ENCODE measurements around the gene OGFR.

Gene OGFR

DNA sequence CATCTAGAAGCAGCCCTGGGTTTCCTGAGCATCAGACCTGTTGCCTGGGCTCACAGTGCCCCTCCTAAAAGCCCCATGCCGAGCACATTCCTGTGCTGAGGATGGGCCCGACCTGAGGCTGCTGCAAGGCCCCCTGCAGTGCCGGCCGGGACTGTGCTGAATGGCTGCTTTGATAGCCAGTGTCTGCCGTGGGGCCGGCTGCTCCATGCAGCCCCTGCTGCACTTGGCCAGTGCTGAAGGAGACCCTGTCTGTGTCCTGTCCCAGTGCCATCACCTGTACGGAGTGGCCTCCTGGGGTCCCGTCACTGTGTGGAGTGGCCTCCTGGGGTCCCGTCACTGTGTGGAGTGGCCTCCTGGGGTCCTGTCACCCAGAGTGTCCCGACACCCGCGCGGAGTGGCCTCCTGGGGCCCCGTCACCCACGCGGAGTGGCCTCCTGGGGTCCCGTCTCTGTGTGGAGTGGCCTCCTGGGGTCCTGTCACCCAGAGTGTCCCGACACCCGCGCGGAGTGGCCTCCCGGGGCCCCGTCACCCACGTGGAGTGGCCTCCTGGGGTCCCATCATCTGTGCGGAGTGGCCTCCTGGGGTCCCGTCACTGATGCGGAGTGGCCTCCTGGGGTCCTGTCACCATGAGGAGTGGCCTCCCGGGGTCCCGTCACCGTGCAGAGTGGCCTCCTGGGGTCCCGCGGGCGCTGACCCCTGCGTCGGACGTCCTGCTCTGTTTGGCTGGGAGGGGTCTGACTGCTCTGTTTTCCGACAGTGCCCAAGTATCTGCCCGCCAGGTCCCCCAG lies 19.2 kb downstream of the OGFR start:
- in situ Hi-C loops (cut with HindIII; ENCODE audit: low sequenced_read_pairs): no loop called here

DNA sequence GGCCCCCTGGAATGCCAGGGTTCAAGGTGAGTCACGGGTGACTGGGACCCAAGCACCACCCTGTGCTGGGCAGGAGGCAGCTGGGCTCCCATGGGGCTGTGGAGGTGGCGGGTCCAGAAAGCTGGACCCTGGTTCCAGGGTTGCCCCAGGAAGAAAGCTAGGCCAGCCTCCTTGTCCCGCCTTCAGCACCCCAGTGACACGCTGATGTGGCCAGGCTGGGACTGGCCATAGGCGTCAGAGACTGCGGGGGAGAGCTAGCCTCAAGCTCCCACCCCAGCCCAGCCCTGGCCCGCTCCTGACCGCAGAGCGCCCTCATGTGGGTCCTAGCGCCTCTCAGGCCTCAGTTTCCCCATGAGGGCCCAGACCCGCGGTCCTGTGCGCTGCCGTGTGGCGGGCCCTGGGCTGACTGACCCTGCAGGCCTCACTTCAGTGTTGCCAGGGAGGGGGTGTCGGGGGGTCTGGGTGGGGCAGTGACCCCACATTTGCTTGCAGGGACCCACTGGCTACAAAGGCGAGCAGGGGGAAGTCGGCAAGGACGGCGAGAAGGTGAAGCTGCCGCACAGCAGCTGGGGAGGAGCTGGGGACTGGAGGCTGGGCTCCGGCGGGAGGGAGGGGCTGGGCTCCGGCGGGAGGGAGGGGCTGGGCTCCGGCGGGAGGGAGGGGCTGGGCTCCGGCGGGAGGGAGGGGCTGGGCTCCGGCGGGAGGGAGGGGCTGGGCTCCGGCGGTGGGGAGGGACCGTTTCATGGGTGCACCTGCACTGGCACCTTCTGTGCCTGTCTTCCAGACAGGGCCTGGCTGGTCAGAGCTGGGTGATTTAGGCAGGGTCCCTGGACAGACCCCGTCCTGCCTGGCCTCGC lies 20.1 kb downstream of the OGFR start:
- in situ Hi-C loops (cut with HindIII; ENCODE audit: low sequenced_read_pairs): no loop called here

DNA sequence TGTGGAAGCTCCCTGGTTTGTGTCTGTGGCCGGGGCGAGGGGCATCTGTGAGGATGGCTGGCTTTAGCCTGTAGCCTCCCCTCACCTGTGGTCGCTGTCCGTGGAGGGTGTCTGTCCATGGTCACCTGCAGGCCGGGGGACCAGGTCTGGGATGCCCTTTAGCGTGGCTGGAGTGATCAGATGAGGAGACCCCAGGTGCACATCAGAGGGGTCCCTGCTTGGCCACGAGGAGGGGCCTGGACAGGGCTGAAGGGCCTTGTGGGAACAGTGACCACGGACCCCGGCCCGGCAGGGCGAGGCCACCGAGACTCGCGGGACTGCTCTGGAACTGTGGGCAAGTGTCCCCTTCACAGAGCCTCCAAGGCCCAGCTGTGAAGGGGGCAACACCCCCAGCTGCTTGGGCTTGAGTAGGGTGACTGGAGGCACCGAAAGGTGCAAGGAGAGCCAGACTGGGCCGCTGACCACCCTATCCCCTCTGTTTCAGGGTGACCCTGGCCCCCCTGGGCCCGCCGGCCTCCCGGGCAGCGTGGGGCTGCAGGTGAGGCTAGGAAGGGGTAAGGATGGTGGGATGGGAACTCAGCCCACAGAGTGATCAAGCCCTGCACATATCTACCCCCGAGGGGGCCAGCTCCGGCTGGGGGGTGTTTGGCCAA lies 20.8 kb downstream of the OGFR start:
- in situ Hi-C loops (cut with HindIII; ENCODE audit: low sequenced_read_pairs): no loop called here

DNA sequence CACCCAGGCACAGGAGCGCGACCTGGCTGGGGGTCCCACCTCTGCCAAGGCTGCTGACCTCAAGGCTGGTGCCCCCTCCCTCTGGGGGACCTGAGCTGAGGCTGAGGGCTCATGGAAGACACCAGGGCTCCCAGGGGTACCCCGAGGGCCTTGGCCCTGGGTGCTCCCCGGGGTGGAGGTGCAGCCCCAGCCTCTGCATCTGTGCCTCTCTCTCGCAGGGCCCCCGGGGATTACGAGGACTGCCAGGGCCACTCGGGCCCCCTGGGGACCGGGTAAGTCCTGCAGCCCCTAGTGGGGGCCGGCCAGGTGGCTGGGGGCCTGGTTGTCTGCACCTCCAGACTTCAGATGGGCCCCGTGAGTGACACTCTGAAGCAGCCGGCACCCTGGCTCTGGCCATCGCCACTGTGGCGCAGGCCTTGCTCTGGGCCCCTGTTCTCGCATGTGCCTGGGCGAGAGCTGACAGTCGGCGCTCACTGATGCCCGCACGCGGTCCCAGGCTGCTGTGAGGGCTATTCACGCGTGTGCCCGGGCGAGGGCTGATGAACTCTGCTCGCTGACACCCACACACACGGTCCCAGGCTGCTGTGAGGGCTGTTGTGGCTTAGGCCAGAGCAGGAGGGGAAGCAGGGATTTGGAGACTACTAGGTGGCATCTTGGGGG lies 21.5 kb downstream of the OGFR start:
- in situ Hi-C loops (cut with HindIII; ENCODE audit: low sequenced_read_pairs): no loop called here

DNA sequence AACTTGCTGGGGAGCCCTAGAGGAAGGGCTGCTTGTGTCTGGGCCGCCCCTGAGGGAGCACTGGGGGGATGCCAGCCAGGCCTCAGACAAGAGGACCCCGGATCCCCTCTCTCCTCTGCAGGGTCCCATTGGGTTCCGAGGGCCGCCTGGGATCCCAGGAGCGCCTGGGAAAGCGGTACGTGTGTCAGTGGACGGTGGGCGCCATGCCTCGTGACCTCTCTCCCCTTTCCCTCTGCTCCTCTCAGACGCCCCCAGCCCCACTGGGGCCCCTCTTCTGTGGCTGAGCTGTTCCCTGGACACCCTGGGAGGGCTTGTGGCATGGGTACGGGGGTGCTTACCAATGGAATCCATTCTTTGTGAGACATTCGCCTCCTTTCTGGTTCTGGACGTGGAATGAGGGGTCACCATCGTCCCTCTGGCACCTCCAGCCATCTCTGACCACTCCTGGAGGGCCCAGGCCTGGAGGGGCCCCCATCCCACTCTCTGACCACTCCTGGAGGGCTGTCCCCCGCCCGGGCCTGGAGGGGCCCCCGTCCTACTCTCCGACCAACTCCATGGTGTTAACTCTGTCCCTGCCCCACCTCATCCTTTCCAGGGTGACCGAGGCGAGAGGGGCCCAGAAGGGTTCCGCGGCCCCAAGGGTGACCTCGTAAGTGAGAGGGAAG lies 22.1 kb downstream of the OGFR start:
- in situ Hi-C loops (cut with HindIII; ENCODE audit: low sequenced_read_pairs): no loop called here

DNA sequence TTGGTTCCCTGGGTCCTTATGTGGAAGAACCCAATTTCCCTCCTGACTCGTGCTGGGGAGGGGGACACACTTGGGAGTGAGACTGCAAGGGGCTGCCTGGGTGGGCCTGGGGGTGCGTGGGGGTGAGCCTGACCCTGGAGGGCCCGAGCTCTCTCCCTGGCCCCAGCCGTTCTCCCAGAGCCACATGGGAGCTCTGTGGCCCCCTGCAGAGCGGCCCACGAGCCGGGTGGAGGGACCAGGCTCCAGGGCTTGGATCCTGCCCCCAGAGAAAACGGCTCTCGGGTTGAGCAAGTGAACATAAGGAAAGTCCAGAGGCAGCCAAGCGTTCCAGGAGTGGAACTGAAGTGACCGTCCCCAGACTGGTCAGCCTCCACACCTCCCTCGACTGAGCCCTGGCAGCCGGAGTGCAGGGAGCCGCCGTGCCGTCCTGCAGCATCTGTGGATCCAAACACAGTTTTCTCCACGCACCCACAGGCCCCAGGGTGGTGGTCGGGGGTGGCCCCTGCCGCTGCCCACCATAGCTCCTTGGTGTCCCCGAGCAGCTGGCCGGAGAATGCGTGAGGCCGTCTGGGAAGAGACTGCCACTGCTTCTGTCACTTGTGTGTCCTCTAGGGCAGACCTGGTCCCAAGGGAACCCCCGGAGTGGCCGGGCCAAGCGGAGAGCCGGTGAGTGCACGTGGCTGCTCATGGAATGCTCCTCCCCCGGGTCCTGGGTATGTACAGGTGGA lies 22.8 kb downstream of the OGFR start:
- in situ Hi-C loops (cut with HindIII; ENCODE audit: low sequenced_read_pairs): no loop called here

DNA sequence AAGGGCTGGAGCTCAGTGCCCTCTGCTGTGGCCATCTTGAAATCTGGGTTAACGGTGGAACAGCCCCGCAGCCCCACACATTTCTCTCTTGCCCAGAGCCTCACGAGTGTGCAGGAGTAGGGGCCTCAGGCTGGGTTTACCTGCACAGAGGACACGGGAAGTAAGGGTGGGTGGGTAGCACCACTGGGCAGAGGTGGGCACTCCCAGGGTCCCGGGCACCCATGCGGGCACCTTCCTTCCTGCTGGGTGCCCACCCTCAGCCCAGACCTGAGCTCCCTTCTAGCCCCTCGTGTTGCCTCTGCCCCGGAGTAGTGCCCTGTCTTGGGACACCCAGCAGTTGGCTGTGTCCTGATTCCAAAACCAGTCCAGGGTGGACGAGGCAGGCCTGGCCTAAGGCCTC lies 23.4 kb downstream of the OGFR start:
- in situ Hi-C loops (cut with HindIII; ENCODE audit: low sequenced_read_pairs): no loop called here

DNA sequence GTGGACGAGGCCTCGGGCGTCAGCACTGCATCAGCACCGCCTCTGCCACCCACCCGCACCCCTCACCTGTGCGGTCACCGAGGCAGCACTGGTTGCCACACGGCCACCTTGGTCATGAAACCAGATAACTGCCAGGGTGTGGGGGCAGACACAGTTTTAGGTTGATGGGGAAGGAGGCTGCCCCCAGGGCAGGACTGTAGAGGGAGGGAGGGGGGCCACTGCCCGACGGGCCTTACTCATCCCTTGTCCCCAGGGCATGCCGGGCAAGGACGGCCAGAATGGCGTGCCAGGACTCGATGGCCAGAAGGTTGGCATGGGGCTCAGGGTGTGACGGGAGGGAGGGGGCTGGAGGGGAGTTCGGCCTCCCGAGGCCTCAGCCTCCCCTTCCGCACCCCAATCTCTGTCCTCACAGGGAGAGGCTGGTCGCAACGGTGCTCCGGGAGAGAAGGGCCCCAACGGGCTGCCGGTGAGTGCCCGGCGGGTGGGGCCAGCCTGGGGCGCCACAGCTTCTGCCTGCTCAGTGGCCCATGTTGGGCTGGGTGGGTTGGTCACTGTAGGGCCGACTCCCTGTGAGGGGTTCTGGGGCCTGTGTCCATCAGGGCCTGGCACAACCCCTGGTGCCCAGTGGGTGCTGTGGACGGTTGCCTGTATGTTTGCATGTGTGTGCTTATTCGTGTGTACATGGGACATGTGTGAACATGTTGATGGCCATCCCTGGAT lies 24.0 kb downstream of the OGFR start:
- in situ Hi-C loops (cut with HindIII; ENCODE audit: low sequenced_read_pairs): no loop called here

DNA sequence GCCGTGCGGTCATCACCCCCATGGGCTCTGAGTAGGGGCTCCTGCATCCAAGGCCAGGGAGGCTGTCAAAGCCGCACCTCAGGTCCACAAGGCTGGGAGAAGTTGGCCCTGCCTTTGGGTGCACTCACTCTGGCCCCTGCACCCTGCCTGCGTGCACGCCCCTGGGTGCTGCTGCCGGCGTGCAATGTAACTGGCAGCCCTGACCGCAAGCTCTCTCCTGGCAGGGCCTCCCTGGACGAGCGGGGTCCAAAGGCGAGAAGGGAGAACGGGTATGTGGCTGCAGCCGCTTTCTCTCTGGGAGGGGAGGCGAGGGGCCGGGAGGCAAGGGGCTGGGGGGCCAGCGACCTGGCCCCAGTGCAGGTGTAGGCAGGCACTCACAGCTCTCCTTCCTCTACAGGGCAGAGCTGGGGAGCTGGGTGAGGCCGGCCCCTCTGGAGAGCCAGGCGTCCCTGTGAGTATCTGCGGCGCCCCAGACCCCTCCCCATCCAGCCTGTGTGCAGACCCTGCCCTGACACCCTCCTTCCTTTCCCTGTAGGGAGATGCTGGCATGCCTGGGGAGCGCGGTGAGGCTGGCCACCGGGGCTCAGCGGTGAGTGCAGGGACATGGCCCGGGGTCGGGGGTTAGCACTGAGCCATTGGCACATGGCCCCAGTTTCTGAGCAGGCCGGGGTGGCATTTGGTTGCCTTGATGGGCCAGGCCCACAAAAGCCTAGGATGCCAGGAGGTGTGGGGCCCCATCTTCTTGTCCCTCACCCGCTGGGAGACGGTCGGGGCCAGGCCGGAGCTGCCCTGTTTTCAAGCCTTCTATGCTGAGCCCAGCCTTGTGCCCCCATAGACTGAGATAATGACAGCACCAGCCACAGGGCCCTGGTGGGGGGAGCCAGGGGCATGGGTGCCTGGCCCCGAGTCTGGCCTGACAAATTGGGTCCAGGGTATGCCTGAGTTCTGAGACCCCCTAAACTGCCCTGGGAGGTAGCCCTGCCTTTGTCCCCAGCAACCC lies 24.9 kb downstream of the OGFR start:
- in situ Hi-C loops (cut with HindIII; ENCODE audit: low sequenced_read_pairs): no loop called here

DNA sequence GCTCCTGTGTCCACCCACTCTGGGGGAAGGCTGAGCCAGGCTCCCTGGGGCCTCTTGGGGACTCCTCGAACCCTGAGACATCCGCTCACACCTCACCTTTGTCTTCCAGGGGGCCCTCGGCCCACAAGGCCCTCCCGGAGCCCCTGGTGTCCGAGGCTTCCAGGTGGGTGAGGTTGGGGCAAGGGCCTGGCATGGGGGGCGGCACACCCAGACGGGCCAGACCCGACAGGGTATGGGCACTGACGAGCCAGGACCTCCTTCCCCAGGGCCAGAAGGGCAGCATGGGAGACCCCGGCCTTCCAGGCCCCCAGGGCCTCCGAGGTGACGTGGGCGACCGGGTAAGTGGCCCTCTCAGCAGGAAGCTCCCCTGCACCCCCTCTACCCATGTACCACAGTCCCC lies 25.6 kb downstream of the OGFR start:
- in situ Hi-C loops (cut with HindIII; ENCODE audit: low sequenced_read_pairs): no loop called here

DNA sequence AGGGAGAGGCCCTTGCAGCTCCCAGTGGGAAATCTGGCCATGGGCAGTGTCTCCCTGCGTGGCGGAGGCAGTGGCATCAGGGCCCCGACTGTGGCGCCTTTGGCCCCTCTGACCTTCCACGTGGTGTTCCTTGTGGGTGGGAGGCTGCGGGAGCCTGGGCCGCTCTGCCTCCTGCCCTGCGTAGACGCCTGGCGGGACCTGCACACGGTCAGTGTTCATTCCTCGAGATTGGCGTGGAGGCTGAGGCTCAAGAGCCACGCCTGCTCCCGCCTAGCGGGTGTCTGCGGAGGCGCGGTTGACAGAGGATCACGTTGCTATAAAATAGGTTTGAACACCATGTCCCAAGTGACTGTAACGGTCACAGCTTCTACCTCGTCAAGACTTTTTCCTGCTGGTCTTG lies 26.2 kb downstream of the OGFR start:
- in situ Hi-C loops (cut with HindIII; ENCODE audit: low sequenced_read_pairs): no loop called here

DNA sequence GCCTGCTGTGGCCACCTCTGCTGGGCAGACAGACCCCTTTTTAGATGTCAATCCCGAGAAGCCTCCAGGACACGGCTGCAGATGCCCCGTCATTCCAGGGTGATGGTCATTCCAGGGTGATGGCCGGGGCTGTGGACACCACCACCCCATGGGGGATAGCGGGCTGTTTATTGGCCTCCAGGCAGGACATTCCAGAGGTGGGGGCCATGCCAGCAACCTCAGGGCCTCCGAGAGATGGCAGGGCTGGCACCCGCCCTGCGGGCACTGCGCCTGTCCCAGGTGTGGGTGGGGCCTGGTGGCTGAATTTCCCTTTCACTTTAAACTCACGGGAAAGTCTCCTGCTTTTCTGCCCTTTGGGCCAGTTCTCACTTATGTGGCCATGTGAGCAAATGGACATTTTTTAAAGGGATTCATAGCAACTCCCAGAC lies 26.7 kb downstream of the OGFR start:
- in situ Hi-C loops (cut with HindIII; ENCODE audit: low sequenced_read_pairs): no loop called here

DNA sequence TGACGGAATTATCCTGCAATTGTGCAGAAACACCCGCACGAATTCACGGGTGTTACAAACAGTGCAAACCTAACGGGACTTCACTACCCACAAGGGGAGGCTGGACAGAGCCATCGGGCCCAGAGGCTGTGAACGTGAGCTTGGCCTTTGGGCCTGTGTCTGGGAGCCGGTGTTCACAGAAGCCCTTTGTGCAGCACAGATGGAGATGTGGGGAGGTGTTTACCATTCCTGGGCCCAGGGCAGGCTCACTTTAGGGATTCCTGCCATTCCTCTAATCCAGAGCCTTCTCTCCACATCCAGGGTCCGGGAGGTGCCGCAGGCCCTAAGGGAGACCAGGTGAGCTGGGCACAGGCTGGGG lies 27.2 kb downstream of the OGFR start:
- in situ Hi-C loops (cut with HindIII; ENCODE audit: low sequenced_read_pairs): no loop called here

DNA sequence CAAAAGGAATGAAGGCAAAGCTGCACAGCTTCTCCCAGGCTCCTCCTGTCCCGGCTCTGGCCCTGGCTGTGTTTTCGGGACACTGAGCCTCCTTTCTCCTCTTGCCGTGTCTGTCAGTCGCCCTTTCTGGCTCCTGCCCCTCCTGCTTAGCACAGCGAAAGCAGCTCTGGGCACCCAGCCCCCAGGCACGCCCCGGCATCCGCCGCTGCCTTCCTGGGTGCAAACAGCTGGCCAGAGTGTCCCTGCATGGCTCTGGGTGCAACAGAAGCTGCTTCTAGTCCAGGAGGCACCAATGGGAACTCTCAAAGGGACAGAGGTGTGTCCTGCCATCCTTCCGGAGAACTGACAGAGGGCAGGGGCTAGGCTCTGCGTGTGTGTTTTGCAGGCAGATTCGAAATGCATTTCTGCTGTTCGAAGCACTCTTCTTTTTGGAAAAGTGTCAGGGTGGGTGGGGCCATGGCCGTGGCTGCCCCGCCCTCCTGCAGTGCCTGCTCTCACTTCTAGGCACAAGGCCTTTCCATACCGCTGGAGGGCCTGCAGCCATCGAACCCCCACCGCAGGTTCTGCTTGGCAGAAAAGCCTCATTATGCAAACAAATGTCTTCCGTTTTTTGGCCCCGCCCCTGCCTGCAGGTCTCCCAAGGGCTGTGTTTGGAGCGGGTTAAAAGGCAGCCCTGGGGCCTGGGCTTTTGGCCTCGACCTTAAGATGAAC lies 27.7 kb downstream of the OGFR start:
- in situ Hi-C loops (cut with HindIII; ENCODE audit: low sequenced_read_pairs): no loop called here

DNA sequence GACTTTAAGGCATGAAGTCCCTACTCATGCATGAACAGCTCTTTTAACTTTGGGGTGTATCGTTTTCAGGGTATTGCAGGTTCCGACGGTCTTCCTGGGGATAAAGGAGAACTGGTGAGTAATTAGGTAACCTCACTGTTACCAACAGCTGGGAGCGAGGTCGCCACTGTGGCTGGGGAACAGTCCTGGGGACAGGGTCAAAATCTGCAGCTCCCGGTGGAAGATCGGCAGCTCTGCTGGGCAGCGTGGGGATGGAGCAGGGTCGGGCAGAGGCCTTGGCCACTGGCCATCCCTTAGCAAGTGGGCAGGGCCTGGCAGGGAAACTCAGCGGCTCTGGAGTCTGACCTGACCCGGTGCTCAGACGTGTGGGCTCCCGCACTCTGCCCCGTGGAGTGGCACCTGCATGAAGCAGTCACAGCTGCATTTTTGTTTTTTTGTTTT lies 28.3 kb downstream of the OGFR start:
- in situ Hi-C loops (cut with HindIII; ENCODE audit: low sequenced_read_pairs): no loop called here

DNA sequence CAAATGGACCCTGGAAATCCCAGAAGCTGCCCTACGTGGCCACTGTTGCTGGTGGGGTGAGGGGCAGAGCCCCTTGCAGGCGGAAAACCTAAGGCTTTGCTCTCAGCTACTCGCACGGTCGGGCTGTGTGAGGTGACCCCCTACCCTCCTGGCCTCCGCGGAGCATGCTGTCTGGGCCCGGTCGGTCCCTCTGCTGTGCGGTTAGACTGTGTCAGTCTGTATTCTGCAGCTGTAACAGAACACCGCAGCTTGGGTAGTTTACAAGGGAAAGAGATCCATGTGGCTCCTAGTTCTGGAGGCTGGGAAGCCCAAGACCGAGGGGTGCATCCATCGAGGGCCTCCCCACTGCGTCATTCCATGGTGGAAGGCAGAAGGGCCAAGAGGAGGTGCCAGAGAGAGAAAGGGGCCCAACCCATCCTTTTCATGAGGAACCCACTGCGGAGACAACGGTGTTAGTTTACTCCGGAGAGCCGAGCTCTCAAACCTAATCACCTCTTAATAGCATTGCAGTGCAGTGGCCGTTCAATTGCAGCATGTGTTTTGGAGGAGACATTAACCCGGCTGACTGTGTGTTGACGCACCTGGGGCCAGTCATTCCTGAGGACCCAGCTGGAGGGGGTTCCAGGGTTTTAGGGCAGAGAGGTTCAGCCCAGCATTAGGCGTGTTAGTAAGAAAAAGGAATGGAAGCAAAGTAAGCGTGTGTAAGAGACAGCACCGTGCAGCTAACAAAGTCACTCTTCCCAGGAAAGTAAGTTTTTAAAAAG lies 30.5 kb downstream of the OGFR start:
- in situ Hi-C loops (cut with HindIII; ENCODE audit: low sequenced_read_pairs): no loop called here

All from endothelial cell of hepatic sinusoid (primary cell).